NCI-H1105 (cell line): Measurements from ENCODE around the gene BCAS4.
A peak's percentile ranks its signal among the peaks of the same experiment; 100 is the strongest.
"Not testable (repeated sequence)": the region's sequence is repeated elsewhere in the genome, so short reads cannot be mapped to it uniquely, and the experiment has no call there.

ENCODE experiments used
- DNase-seq: peaks from one replicate; lab custom pipeline; 2025; lab: John Stamatoyannopoulos, UW

The BCAS4 gene

GRCh38 chr20:50771419-50772080 is 23.3 kb upstream of the BCAS4 start:
- DNase-seq = not testable (repeated sequence)

DNA sequence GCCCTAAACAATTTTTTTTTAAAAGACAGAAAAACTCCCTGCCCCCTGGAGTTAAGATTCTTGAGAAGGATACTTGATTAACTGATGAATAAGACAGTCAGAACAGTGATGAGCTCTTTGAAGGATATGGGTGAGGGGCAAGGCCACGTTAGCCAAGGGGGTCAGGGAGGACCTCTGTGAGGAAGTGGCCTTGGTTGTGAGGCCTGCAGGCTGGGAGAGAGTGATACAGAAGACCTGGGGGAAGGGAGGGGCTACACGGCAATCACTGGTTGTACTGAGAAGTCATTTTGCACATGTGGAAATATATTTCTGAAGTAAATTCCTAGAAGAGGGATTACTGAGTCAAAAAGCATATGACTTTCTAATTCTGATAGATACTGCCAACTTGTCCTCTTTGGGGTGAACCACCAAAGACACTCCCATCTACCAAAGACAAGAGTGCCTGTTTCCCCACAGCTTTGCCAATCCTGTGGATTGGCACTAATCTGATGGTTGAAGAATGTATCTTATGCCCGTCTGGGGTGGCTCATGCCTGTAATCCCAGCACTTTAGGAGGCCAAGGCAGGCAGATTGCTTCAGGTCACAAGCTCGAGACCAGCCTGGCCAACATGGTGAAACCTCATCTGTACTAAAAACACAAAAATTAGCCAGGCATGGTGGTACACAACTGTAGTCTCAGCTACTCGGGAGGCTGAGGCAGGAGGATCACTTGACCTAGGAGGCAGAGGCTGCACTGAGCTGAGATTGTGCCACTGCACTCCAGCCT is 22.3 kb upstream of the BCAS4 start:
- no peak for DNase-seq

DNA sequence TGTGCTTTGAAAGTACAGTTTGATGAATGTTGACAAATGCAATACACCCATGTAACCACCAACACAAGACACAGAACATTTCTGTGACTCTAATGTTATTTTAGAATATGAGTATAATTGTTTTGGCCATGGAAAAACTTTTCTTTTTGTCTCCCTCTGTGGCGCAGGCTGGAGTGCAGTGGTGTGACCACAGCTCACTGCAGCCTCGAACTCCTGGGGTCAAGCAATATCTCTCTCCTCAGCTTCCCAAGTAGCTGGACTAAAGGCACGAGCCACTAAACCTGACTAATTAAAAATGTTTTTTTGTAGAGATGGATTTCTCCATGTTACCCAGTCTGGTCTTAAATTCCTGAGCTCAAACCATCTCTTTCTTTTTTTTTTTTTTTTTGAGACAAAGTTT is 20.3 kb upstream of the BCAS4 start:
- DNase-seq = no peak

- DNase-seq = no peak
Measured at GRCh38 chr20:50776122-50776817, 18.6 kb upstream of the BCAS4 start.

DNA sequence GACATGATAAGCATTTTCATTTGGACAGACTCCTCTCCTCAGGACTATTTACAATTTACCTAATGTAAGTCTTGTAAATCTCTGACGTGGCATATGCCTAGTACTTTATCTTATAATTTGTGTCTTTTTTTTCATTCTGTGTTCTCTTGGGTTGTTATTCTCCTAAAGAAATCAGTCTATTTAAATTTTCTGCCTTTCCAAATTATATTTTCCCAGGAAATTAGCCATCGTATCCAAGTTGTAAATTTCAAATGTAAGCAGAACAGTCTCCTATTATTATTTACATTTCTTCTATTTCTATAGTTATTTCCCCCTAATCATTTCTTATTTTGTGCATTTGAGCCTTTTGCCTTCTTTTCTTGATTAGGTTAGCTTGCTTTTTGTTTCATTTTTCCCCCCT is 17.5 kb upstream of the BCAS4 start:
- DNase-seq = no peak

DNA sequence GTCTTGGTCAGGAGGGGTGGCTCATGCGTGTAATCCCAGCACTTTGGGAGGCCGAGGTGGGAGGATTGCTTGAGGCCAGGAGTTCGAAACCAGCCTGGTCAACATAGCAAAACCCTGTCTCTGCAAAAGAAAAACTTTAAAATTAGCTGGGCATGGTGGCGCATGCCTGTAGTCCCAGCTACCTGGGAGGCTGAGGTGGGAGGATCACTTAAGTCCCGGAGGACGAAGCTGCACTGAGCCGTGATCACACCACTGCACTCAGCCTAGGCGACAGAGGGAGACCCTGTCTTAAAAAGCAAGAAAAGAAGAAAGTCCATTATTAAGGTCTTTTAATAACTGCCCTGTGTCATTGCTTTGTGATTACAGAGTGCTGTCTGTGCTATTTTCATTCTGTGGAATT is 15.9 kb upstream of the BCAS4 start:
- DNase-seq = not testable (repeated sequence)

DNA sequence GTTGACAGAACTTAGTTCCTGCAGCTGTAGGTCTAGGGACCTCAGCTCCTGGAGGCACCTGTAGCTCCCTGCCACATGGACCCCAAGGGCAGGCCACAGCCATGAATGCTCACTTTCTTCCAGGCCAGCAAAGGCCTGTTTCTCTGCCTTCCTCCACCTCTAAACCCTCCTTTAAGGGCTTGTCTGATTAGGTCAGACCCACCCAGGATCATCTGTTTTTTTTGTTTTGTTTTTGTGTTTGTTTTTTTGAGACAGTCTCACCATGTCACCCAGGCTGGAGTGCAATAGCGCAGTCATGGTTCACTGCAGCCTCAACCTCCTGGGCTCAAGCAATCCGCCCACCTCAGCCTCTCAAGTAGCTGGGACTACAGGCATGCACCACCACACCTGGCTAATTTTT is 11.5 kb upstream of the BCAS4 start:
- no peak for DNase-seq

DNA sequence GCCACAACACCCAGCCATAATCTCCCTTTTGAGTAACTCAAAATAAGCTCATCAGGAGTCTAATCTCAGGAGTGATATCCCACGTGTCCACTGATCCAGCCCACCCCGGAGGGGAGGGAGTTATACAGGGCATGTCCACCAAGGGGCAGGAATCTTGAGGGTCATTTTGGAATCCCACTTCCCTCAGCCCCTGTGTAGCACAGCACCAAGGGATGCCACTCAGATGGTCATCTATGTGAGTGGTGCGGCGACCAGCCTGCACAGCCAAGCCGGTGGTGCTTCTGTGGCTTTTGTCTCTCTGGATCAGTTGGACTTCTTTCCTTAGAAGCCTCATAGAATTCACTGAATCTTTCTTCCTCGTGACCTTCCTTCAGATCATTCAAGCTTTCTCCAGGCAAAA is 11.0 kb upstream of the BCAS4 start:
- no peak for DNase-seq

DNA sequence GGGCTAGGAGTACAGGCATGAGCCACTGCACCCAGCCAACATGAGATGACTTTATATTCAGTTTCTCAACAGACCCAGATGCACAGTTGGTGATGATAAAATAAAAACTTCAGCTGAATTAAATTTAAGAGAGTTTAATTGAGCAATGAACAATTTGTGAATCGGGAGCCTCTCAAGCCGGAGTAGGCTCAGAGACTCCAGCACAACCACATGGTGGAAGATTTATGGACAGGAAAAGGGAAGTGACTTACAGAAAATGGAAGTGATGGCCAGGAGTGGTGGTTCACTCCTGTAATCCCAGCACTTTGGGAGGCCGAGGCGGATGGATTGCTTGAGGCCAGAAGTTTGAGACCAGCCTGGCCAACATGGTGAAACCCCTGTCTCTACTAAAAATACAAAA is 10.4 kb upstream of the BCAS4 start:
- DNase-seq = no peak

DNA sequence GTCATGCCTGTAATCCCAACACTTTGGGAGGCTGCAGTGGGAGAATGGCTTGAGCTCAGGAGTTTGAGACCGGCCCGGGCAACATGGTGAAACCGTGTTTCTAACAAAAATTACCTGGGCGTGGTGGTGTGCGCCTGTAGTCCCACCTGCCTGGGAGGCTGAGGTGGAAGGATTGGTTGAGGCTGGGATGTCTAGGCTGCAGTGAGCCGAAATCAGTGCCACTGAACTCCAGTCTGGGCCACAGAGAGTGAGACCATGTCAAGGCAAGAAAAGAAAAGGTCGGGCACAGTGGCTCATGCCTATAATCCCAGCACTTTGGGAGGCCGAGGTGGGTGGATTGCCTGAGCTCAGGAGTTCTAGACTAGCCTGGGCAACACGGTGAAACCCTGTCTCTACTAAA is 8.2 kb upstream of the BCAS4 start:
- DNase-seq = no peak

DNA sequence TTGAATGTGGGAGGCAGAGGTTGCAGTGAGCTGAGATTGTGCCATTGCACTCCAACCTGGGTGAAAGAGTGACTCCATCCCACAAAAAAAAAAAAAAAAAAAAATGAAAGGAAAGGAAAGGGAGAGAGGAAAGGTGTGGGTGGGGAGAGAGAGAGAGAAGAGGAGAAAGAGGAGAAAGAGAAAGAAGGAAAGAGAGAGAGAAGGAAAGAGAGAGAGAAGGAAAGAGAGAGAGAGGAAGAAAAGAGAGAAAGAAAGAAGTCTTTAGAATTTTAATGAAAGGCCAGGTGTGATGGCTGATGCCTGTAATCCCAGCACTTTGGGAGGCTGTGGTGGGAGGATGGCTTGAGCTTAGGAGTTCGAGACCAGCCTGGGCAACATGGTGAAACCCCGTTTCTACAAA is 7.7 kb upstream of the BCAS4 start:
- no peak for DNase-seq

GRCh38 chr20:50788045-50788991 is 6.5 kb upstream of the BCAS4 start:
- DNase-seq = no peak

GRCh38 chr20:50789968-50790650 is 4.8 kb upstream of the BCAS4 start:
- no peak for DNase-seq

DNA sequence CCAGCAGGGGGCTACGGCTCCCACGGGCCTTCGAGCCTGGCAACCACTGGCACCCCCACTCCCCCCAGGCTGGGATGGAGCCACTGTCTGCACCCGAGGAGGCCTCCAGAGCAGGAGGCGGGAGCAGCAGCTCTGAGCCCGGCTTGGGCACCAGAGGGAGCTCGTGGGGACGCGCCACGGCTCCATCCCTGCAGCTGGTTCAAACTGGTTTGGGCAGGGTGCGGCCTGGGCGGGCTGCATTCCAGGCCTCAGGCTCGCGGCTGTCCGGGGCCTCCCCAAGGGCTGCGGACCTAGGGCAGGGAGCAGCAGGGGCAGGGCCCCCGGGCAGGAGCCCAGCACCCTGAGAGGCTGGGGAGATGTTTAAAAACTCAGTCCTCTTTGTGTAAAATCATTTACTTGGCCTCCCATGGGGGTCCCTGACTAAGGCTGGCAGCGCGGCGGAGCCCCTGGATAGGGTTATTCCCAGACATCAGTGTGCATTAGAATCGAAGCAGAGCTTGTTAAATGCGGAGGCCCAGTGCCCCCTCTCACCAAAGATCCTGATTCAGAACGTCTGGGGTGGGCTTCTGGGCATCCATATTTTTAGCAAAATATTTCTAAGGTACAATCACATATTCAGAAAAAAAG is 4.1 kb upstream of the BCAS4 start:
- DNase-seq = peak; percentile 24

DNA sequence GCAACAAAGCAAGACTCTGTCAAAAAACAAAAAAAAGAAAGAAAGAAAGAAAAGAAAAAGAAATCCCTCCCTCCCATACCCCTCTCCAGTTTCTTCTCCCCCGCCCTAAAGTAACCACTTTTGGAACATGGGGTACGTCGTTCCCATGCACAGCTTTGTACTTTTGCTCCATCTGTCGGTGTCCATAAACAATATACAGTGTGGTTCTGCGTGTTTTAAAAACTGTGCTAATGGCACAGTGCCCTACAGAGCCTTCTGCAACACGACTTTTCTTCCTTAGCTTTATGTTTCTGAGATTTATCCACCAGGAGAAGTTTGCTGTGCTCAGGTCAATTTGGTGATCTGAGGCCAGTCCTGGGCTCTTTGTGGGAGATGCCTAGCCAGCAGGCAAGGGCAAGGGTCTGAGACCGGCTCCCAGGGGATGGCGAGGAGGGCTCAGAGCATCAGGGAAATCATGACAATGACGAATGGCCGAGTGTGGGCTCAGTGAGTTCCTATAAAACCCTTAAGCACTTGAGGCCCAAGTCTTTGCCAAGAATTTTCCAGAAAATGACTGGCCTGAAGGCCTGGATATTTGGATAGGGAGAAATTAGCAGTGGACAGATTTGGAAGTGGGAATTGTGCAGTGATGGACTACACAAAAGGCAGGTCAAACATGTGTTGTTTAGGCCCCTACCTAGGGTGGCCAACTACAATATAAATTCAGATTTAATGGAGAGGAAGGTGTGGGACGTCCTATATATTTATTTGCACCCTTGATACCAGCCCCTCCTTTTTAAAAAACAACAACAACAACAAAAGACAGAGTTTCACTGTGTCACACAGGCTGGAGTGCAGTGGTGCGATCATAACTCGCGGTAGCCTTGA is 1.9 kb upstream of the BCAS4 start:
- no peak for DNase-seq

- not testable (repeated sequence) for DNase-seq
Measured at GRCh38 chr20:50793575-50794016, 1.3 kb upstream of the BCAS4 start.

DNA sequence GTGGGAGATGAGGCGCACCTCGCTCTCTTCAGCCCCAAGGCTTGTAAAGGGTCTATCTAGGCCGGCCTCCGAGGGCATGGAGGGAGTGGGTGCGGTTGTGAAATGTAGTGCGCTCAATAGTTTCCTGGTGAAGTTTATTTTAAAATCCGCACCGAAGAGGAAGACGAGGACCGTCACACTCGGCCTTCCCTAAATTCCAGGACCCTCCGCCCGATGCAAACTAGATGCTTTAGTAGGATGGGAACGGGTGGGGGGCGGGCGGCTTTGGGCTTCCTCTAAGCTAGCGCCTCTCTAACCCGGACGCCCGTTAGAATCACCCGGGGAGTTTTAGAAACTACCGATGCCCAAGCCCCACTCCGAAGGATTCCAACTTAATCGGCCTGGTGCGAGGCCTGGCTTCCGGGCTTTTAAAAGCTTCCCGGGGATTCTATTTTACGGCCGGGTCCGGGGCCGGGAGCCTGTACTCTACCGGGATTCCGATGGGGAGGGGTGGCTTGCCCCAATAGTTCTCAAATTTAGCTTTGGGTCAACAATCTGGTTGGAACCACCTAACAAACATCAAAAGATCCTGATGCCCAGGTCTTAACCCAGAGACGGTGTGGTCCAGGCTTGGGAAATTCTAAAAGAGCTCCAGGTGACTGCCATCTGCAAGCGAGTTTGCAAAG is 548 bp upstream of the BCAS4 start:
- DNase-seq = no peak

- no peak for DNase-seq
Measured at GRCh38 chr20:50797142-50797541, 2.3 kb downstream of the BCAS4 start.

DNA sequence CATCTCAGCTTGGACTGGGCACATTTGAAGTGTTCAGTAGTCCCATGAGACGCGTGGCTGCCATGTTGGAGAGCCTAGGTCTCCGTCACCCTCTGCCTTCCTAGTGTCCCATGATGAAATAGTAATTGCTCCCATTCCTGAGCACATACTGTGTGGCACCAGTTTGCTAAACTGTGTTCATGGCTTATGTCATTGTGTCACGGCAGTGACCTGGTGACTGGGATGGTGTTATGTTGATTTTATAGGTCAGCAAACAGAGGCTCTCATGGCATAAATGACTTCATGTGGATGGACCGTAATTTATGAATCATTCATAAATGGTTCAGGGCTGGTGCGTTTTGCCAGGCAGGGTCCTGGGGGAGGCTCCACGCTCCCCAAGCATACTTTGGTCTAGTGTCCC is 3.8 kb downstream of the BCAS4 start:
- no peak for DNase-seq
